Esophagus (tissue), 2 donors: ENCODE data around the gene AGL. TPM values are rescaled to one million over a fixed set of nuclear protein-coding genes. Genes with fewer than 3 reads are reported as not detected.
A peak's percentile ranks its signal among the peaks of the same experiment; 100 is the strongest.
"Not testable (repeated sequence)": the region's sequence is repeated elsewhere in the genome, so short reads cannot be mapped to it uniquely, and the experiment has no call there.

ENCODE experiments used
- H3K27ac ChIP-seq, 2 donors: one replicate each; pipeline ENCODE4 v1.5.1; 2013; ENCODE audit warnings: low read depth in 2 of 2, mild to moderate bottlenecking in 2 of 2, inconsistent platforms in 1 of 2, low read length in 1 of 2, moderate library complexity in 1 of 2
- H3K27me3 ChIP-seq, 2 donors: one replicate each; pipeline ENCODE4 v1.6.1; 2013; ENCODE audit warnings: low read length in 2 of 2, control low read depth in 1 of 2, mild to moderate bottlenecking in 1 of 2; ENCODE audit not compliant: insufficient read depth in 2 of 2, control insufficient read depth in 1 of 2
- H3K36me3 ChIP-seq, 2 donors: one replicate each; pipeline ENCODE4 v1.6.1; 2013; ENCODE audit warnings: low read length in 1 of 2; ENCODE audit not compliant: control insufficient read depth in 2 of 2, insufficient read depth in 2 of 2
- H3K4me1 ChIP-seq, 2 donors: one replicate each; pipeline ENCODE4 v1.6.1; 2013; ENCODE audit warnings: low read length in 1 of 2; ENCODE audit not compliant: control insufficient read depth in 2 of 2, insufficient read depth in 2 of 2
- H3K4me3 ChIP-seq, 2 donors: one replicate each; pipeline ENCODE4 v1.5.1; 2013; ENCODE audit warnings: low read length in 2 of 2, mild to moderate bottlenecking in 2 of 2, low read depth in 1 of 2, moderate library complexity in 1 of 2
- H3K9me3 ChIP-seq, 2 donors: one replicate each; pipeline ENCODE4 v1.6.1; 2013; ENCODE audit warnings: mild to moderate bottlenecking in 2 of 2, low read depth in 1 of 2, low read length in 1 of 2, moderate library complexity in 1 of 2; ENCODE audit not compliant: control insufficient read depth in 2 of 2, insufficient read depth in 1 of 2
- WGBS, 2 donors: extraction: QIAGEN DNeasy Blood & Tissue Kit; methylation state at CpG; one replicate each; pipeline ENCODE4 v1.1.7; 2013; 5-methylcytosine and 5-hydroxymethylcytosine counted together
- polyA plus RNA-seq, 2 donors: library from polyadenylated mRNA; stranded (reverse); fragments of 200-250 nt; gene quantifications; one replicate each; pipeline ENCODE4 v1.2.3, GENCODE V29; 2013
- donor health status: healthy with polysubstance abuse.
- donor health status: Bipolar disorder and iron deficiency.

Gene AGL
- polyA plus RNA-seq, 2 donors, result 7.2 to 8.9 TPM

DNA sequence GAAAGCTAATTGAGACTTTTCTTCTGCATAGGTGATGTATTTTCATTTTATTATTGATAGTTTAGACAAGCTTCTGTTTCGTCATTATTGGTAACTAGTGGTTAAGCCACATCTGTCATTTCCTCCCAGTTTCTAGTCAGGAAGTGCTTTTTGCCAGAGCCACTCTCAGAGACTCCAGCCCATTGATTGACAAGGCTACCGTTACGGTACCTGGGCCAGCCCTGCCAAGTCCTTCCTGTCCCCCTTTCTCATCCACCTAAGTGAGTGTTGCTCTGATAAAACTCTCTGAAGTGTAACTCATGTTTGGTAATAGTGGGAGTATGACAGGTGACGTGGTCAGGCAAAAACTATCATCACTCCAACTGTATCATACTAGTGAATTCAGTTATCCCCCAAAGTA, 29.6 kb upstream of the AGL start:
- Histone ChIP-seq H3K27me3 (no peaks in the 10 kb centered on the region), H3K36me3 (no peaks in the 10 kb centered on the region), H3K4me3 (no peak overlapping the region), H3K4me1 (no peaks in the 10 kb centered on the region), H3K27ac (no peak overlapping the region), H3K9me3 (no peaks in the 10 kb centered on the region)
- 43 to 51% methylated on average over 4 of the region's 4 CpGs for WGBS, 2 donors

DNA sequence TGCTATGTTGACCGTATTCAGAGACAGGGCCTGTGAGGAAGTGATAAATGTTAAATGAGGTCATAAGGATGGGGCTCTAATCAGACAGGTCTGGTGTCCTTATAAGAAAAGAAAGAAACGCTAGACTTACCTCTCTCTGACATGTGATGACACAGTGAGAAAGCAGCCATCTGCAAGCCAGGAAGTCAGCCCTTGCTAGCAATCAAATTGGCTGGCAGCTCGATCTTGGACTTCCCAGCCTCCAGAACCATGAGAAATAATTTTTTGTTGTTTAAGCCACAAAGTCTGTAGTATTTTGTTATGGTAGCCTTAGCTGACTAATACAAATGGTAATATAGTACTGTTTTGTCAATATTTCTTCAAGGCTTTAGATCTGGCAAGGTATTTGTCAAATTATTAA, 25.1 kb upstream of the AGL start:
- WGBS, 2 donors, result 89 to 95% methylated on average over 3 of the region's 3 CpGs

DNA sequence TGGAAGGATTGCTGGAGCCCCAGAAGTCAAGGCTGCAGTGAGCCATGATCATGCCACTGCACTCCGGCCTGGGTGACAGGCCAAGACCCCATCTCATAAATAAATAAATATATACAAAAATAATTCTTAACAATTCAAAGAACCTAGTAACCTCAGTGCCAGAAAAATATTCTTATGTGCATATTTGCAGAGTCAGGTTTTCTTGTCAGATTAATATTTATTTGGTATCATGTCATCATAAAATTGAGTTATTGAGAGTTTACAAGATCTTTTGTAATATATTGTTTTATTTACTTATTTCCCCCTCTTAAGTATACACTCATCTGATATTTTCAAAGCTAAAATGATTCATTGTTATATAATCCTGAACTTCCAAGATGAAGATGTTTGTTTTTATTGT, 24.5 kb upstream of the AGL start:
- Histone ChIP-seq H3K4me1 (no peaks in the 10 kb centered on the region), H3K4me3 (no peak overlapping the region), H3K27ac (no peak overlapping the region), H3K27me3 (no peaks in the 10 kb centered on the region), H3K36me3 (no peaks in the 10 kb centered on the region), H3K9me3 (no peaks in the 10 kb centered on the region)
- 95 to 97% methylated on average over 1 of the region's 1 CpG for WGBS, 2 donors

More for the DNA sequence above, 25.1 kb upstream of the AGL start:
- H3K27ac ChIP-seq, result no peak overlapping the region
- H3K9me3 ChIP-seq, result no peaks in the 10 kb centered on the region
- H3K4me3 ChIP-seq, result no peak overlapping the region
- no peaks in the 10 kb centered on the region for H3K4me1 ChIP-seq
- no peaks in the 10 kb centered on the region for H3K27me3 ChIP-seq
- no peaks in the 10 kb centered on the region for H3K36me3 ChIP-seq

DNA sequence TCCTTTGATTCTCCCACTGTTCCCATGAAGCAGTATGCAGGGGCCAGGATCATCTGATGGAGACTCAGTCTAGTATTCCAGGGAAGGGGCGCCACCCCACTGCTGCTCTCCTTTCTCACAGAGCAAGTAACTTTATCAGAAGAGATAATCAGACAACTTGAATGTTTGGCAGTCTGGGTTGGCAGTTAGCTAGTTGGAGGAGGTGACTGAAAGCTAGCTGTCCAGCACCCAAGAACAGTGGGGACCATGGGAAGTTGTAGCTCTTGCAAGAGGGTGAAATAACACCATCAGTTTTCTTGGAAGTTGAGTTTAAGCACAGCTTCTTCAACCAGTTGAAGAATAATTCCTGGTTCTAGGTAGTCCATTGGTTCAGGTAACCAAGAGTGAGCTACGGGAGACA, 22.2 kb upstream of the AGL start:
- H3K9me3 ChIP-seq, result no peaks in the 10 kb centered on the region
- H3K4me1 ChIP-seq, result no peaks in the 10 kb centered on the region
- H3K36me3 ChIP-seq, result no peaks in the 10 kb centered on the region
- no peak overlapping the region for H3K27ac ChIP-seq
- no peaks in the 10 kb centered on the region for H3K27me3 ChIP-seq
- 84 to 92% methylated on average over 2 of the region's 2 CpGs for whole genome bisulfite sequencing, 2 donors
- no peak overlapping the region for H3K4me3 ChIP-seq

DNA sequence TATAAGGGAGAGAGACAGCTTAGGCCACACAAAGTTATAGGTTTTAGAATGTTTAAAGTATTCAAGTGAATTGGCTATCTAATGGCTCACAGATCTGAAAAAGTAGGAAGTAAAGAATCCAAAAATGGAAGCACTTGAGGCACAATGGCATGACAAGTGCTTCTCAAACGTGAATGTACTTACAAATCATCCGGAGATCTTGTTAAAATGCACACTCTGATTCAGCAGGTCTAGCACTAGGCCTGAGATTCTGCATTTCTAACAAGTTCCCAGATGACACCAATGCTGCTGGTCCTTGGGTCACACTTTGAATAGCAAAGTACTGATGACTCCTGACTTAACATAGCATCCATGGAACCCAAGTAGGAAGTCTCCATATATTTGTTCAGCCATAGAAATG, 20.9 kb upstream of the AGL start:
- Histone ChIP-seq H3K36me3 (no peaks in the 10 kb centered on the region), H3K27ac (no peak overlapping the region), H3K27me3 (no peaks in the 10 kb centered on the region), H3K4me3 (no peak overlapping the region), H3K9me3 (no peaks in the 10 kb centered on the region), H3K4me1 (no peaks in the 10 kb centered on the region)
- 73 to 77% methylated on average over 2 of the region's 2 CpGs for WGBS, 2 donors

DNA sequence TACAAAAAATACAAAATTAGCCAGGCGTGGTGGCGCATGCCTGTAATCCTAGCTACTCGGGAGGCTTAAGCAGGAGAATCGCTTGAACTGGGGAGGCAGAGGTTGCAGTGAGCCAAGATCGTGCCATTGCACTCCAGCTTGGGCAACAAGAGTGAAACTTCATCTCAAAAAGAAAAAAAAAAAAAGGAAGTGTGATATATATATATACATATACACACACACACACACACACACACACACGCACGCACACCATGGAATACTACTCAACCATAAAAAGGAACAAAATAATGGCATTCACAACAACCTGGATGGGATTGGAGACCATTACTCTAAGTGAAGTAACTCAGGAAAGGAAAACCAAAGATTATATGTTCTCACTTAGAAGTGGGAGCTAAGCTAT, 16.2 kb upstream of the AGL start:
- H3K27me3 ChIP-seq, H3K9me3 ChIP-seq, H3K4me1 ChIP-seq, H3K27ac ChIP-seq, H3K4me3 ChIP-seq, H3K36me3 ChIP-seq: not testable (repeated sequence)
- 86 to 94% methylated on average over 7 of the region's 7 CpGs for WGBS, 2 donors

DNA sequence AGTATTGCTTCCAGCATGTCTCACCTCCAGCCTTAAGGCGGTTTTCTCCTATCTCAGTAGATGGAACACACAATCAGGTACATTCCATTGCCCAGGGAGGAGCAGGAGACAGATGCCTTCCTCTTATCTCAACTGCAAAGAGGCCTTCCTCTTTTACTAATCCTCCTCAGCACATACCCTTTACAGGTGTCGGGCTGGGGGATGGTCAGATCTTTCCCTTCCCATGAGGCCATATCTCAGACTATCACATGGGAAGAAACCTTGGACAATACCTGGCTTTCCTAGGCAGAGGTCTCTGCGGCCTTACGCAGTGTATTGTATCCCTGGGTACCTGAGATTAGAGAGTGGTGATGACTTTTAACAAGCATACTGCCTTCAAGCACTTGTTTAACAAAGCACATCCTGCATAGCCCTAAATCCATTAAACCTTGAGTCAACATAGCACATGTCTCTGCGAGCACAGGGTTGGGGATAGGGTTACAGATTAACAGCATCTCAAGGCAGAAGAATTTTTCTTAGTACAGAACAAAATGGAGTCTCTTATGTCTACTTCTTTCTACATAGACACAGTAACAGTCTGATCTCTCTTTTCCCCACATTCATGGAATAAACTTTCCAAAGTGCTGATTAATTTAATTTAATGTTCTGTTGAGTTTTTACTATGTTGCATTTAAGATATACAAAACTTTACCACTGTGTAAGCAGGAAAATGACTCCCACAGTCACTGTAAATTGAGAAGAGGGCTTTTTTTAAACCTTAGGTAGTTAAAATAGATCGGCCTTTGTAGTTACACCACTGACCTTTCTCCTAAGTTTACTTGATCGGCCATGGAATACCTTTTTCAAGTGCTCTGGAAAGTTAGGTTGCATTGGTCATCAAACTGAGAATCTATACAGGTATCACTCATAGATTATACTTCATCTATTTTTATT, 13.7 kb upstream of the AGL start:
- H3K9me3 ChIP-seq, H3K27me3 ChIP-seq, H3K27ac ChIP-seq, H3K4me1 ChIP-seq, H3K36me3 ChIP-seq, H3K4me3 ChIP-seq: not testable (repeated sequence)
- WGBS, 2 donors, result 62 to 69% methylated on average over 7 of the region's 7 CpGs

DNA sequence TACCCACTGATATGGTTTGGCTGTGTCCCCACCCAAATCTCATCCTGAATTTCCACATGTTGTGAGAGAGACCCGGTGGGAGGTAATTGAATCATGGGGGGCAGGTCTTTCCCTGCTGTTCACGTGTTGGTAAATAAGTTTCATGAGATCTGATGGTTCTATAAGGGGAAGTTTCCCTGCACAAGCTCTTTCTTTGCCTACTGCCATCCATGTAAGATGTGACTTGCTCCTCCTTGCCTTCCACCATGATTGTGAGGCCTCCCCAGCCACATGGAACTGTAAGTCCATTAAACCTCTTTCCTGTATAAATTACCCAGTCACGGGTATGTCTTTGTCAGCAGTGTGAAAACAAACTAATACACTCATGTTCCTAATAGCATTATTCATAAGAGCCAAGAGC, 9.8 kb upstream of the AGL start:
- not testable (repeated sequence) for H3K9me3 ChIP-seq, H3K36me3 ChIP-seq, H3K27ac ChIP-seq, H3K4me3 ChIP-seq, H3K27me3 ChIP-seq, H3K4me1 ChIP-seq
- WGBS, 2 donors, result 76 to 82% methylated on average over 3 of the region's 3 CpGs

DNA sequence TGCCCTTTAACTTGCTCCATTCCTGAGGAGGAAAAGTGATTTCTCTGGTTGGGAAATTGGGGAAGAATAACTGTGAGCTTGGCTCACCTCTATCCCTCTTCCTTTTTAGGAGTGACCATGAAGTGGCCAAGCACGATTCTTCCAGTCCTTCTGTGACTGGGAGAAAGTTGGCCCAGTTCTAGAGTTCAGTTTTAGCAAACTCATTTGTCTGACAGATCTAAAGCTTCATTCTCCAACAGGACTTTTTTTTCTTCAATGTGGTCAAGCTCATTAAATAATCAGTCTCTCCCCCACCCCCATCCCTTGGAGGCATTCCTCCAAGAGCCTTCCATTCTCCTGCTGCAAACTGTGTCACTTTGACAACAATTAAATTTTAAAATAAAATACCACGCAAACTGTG, 6.4 kb upstream of the AGL start:
- peak overlapping the region in 1 of 2 donors; percentile 13 for H3K27ac ChIP-seq
- no peaks in the 10 kb centered on the region for H3K36me3 ChIP-seq
- H3K27me3 ChIP-seq, result no peaks in the 10 kb centered on the region
- no peaks in the 10 kb centered on the region for H3K4me1 ChIP-seq
- no peaks in the 10 kb centered on the region for H3K9me3 ChIP-seq
- no peak overlapping the region for H3K4me3 ChIP-seq
- WGBS, 2 donors, result 72 to 74% methylated on average over 2 of the region's 2 CpGs

DNA sequence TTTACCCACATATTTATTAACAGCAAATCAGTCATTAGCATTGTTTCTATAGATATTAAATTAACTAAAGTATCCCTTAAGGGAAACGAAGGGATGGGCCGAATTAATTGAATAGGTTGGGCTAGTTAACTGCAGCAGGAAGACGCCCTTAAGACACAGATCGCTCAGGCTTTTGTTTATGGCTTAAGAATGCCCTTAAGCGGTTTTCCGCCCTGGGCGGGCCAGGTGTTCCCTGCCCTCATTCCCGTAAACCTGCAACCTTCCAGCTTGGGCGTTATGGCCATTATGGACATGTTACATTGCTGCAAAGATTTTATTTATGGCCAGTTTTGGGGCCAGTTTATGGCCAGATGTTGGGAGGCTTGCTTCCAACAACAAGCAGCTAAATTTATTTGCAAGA, 5.0 kb upstream of the AGL start:
- H3K4me3 ChIP-seq, H3K36me3 ChIP-seq, H3K9me3 ChIP-seq, H3K27ac ChIP-seq, H3K4me1 ChIP-seq, H3K27me3 ChIP-seq: not testable (repeated sequence)
- 69 to 92% methylated on average over 9 of the region's 9 CpGs for WGBS, 2 donors
